Measurements from ENCODE around the gene PTPRT.

Gene PTPRT

DNA sequence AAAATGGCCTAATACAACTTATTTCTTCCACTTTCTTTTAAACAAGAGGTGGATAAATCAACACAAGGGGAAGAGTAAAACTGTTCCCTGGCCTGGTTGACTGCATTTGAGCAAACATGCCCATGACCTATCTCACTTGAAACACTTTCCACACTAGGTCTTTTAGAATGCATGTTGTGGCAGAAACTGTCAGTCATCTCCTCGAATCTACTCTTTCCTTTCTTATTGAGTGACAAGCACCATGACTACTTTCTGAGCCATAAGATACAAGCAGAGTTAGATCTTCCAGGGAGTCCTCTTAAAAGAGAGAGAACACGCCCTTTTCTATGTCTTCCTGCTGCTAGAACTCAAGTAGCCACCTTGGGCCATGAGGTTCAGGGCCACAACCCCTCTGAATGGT is 66.5 kb downstream of the PTPRT start:
- no peak overlapping the region for H3K27ac ChIP-seq
- no peaks in the 10 kb centered on the region for H3K27me3 ChIP-seq
- no peaks in the 10 kb centered on the region for H3K4me1 ChIP-seq (ENCODE audit: control insufficient read depth in 1 of 2, insufficient read depth in 1 of 2, low read depth in 1 of 2, low read length in 1 of 2)
- H3K4me3 ChIP-seq (ENCODE audit: low read depth in 1 of 2, low read length in 1 of 2), result no peak overlapping the region
- no peaks in the 10 kb centered on the region for H3K36me3 ChIP-seq
- no peaks in the 10 kb centered on the region for H3K9me3 ChIP-seq
- TF ChIP-seq, protein P1, sequence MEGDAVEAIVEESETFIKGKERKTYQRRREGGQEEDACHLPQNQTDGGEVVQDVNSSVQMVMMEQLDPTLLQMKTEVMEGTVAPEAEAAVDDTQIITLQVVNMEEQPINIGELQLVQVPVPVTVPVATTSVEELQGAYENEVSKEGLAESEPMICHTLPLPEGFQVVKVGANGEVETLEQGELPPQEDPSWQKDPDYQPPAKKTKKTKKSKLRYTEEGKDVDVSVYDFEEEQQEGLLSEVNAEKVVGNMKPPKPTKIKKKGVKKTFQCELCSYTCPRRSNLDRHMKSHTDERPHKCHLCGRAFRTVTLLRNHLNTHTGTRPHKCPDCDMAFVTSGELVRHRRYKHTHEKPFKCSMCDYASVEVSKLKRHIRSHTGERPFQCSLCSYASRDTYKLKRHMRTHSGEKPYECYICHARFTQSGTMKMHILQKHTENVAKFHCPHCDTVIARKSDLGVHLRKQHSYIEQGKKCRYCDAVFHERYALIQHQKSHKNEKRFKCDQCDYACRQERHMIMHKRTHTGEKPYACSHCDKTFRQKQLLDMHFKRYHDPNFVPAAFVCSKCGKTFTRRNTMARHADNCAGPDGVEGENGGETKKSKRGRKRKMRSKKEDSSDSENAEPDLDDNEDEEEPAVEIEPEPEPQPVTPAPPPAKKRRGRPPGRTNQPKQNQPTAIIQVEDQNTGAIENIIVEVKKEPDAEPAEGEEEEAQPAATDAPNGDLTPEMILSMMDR (IDR thresholded peaks at IDR 0.05), result no peak

GRCh38 chr20:43119720-43120119 is 70.0 kb downstream of the PTPRT start:
- no peaks in the 10 kb centered on the region for H3K27me3 ChIP-seq
- TF ChIP-seq, protein P1 (IDR thresholded peaks at IDR 0.05), result no peak
- H3K9me3 ChIP-seq, result no peaks in the 10 kb centered on the region
- no peak overlapping the region for H3K27ac ChIP-seq
- no peak overlapping the region for H3K4me3 ChIP-seq (ENCODE audit: low read depth in 1 of 2, low read length in 1 of 2)
- no peaks in the 10 kb centered on the region for H3K36me3 ChIP-seq
- no peaks in the 10 kb centered on the region for H3K4me1 ChIP-seq (ENCODE audit: control insufficient read depth in 1 of 2, insufficient read depth in 1 of 2, low read depth in 1 of 2, low read length in 1 of 2)

DNA sequence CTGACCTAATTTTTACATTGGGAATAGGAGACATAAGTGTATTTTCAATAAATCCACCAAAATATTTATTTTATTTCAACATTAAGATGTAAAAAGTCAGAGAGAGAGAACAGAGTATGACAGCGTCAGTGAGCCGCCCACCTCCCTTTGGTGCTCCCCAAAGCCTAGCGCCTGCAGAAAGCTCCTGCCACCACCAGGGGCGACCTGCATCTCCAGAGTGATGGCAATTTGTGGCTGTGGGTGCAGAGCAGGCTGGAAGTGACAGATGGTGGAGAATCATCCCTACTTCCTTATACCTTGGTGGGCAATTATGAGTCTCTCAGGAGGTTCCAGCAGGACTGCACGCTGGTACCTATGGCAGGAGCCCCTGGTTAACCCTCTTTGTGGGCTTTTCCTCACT is 87.3 kb downstream of the PTPRT start:
- no peaks in the 10 kb centered on the region for H3K27me3 ChIP-seq
- H3K4me3 ChIP-seq (ENCODE audit: low read depth in 1 of 2, low read length in 1 of 2), result no peak overlapping the region
- H3K27ac ChIP-seq, result no peak overlapping the region
- H3K4me1 ChIP-seq (ENCODE audit: control insufficient read depth in 1 of 2, insufficient read depth in 1 of 2, low read depth in 1 of 2, low read length in 1 of 2), result no peaks in the 10 kb centered on the region
- TF ChIP-seq, protein P1 (IDR thresholded peaks at IDR 0.05), result no peak
- no peaks in the 10 kb centered on the region for H3K36me3 ChIP-seq
- H3K9me3 ChIP-seq, result no peaks in the 10 kb centered on the region

DNA sequence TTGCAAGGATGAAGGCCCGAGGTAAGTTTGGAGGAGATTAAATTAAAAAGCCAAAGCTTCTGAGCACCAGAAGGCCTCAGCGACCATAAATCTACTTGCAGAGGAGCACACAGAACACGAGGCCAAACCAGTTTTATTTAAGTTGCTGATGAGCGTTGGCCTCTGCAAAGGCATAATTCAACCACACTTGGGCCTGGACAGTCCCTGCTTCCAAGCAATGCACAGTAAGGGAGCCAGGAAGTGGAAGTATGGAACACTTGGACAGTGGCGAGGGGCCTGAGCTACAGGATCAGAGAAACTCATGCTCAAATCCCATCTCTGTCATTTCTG is 92.8 kb downstream of the PTPRT start:
- Histone ChIP-seq H3K27me3 (no peaks in the 10 kb centered on the region), H3K4me1 (ENCODE audit: control insufficient read depth in 1 of 2, insufficient read depth in 1 of 2, low read depth in 1 of 2, low read length in 1 of 2) (no peaks in the 10 kb centered on the region), H3K36me3 (no peaks in the 10 kb centered on the region), H3K4me3 (ENCODE audit: low read depth in 1 of 2, low read length in 1 of 2) (no peak overlapping the region), H3K27ac (no peak overlapping the region), H3K9me3 (no peaks in the 10 kb centered on the region)
- TF ChIP-seq, protein P1 (IDR thresholded peaks at IDR 0.05), result no peak

GRCh38 chr20:43096126-43096930 is 93.4 kb downstream of the PTPRT start:
- no peaks in the 10 kb centered on the region for H3K36me3 ChIP-seq
- no peaks in the 10 kb centered on the region for H3K9me3 ChIP-seq
- no peaks in the 10 kb centered on the region for H3K27me3 ChIP-seq
- H3K27ac ChIP-seq, result no peak overlapping the region
- TF ChIP-seq, protein P1 (IDR thresholded peaks at IDR 0.05), result no peak
- no peaks in the 10 kb centered on the region for H3K4me1 ChIP-seq (ENCODE audit: control insufficient read depth in 1 of 2, insufficient read depth in 1 of 2, low read depth in 1 of 2, low read length in 1 of 2)
- no peak overlapping the region for H3K4me3 ChIP-seq (ENCODE audit: low read depth in 1 of 2, low read length in 1 of 2)

Data from neutrophil (primary cell).